GM23338 (cell line): ENCODE measurements around the gene PHTF1. TPM values are rescaled to one million over a fixed set of nuclear protein-coding genes. Genes with fewer than 3 reads are reported as not detected.

Source experiments
- ATAC-seq: fragments of 200-7000 bp; cut with Tn5 transposase; 3 replicates; pipeline ENCODE4 v1.9.1; 2020
- DNase-seq: peaks from one replicate; pipeline ENCODE4 v3.0.0-alpha.2; 2015; ENCODE audit warnings: low spot score
- H2AFZ ChIP-seq: fragments of 200-600 bp; sonication (generic); 2 replicates; pipeline ENCODE4 v1.8.0; 2016; ENCODE audit warnings: antibody characterized with exemption, mild to moderate bottlenecking, moderate library complexity
- H3F3A ChIP-seq: fragments of 200-600 bp; sonication (generic); replicated peaks from 2 replicates; pipeline ENCODE4 v1.8.0; 2017; ENCODE audit warnings: antibody characterized with exemption, mixed run types, low read depth
- H3K27ac ChIP-seq: fragments of 200-600 bp; sonication (generic); 2 replicates; pipeline ENCODE4 v1.6.1; 2016; ENCODE audit warnings: low read depth
- H3K27me3 ChIP-seq: fragments of 200-600 bp; sonication (generic); 2 replicates; pipeline ENCODE4 v1.8.0; 2016; ENCODE audit warnings: mild to moderate bottlenecking, mixed run types, moderate library complexity; ENCODE audit not compliant: insufficient read depth
- H3K36me3 ChIP-seq: fragments of 200-600 bp; sonication (generic); 2 replicates; pipeline ENCODE4 v1.8.0; 2016; ENCODE audit warnings: mild to moderate bottlenecking; ENCODE audit not compliant: insufficient read depth
- H3K4me1 ChIP-seq: fragments of 200-600 bp; sonication (generic); 2 replicates; pipeline ENCODE4 v1.8.0; 2016; ENCODE audit warnings: mild to moderate bottlenecking, moderate library complexity; ENCODE audit not compliant: insufficient read depth
- H3K4me2 ChIP-seq: fragments of 200-600 bp; sonication (generic); 2 replicates; pipeline ENCODE4 v1.7.1; 2017; ENCODE audit warnings: mixed run types
- H3K4me3 ChIP-seq: fragments of 200-600 bp; sonication (generic); 2 replicates; pipeline ENCODE4 v1.6.1; 2016; ENCODE audit warnings: mixed run types
- H3K79me2 ChIP-seq: fragments of 200-600 bp; sonication (generic); replicated peaks from 2 replicates; pipeline ENCODE4 v1.8.0; 2017; ENCODE audit warnings: mild to moderate bottlenecking; ENCODE audit not compliant: insufficient read depth
- H3K9me2 ChIP-seq: fragments of 200-600 bp; sonication (generic); 2 replicates; pipeline ENCODE4 v1.8.0; 2017; ENCODE audit not compliant: insufficient read depth
- H4K20me1 ChIP-seq: fragments of 200-600 bp; sonication (generic); replicated peaks from 2 replicates; pipeline ENCODE4 v1.8.0; 2017; ENCODE audit warnings: mild to moderate bottlenecking; ENCODE audit not compliant: insufficient read depth
- H3K27ac Mint-ChIP-seq: 2 replicates; pipeline ENCODE4 v1.8.0; 2020; ENCODE audit warnings: inconsistent platforms, mild to moderate bottlenecking, moderate library complexity, mixed read lengths
- H3K27me3 Mint-ChIP-seq: 3 replicates; pipeline ENCODE4 v1.8.0; 2022; ENCODE audit warnings: low read depth, mild to moderate bottlenecking, moderate library complexity, mixed read lengths, inconsistent platforms; ENCODE audit not compliant: insufficient read depth, poor library complexity
- H3K36me3 Mint-ChIP-seq: 3 replicates; pipeline ENCODE4 v1.8.0; 2021; ENCODE audit warnings: low read depth, mild to moderate bottlenecking, inconsistent platforms, moderate library complexity, mixed read lengths
- H3K4me1 Mint-ChIP-seq: 3 replicates; pipeline ENCODE4 v1.8.0; 2020; ENCODE audit warnings: mild to moderate bottlenecking, inconsistent platforms, mixed read lengths
- H3K4me3 Mint-ChIP-seq: 3 replicates; pipeline ENCODE4 v1.8.0; 2021; ENCODE audit warnings: moderate library complexity, mild to moderate bottlenecking, inconsistent platforms, mixed read lengths
- H3K9me3 Mint-ChIP-seq: 3 replicates; pipeline ENCODE4 v1.8.0; 2020; ENCODE audit warnings: moderate library complexity, mild to moderate bottlenecking, inconsistent platforms, mixed read lengths
- CREB1 ChIP-seq: fragments of 250-450 bp; sonication (Bioruptor Pico); IDR thresholded peaks from 2 replicates; pipeline ENCODE4 v1.5.0; 2020; ENCODE audit warnings: low read depth, mild to moderate bottlenecking, moderate library complexity
- EZH2 ChIP-seq: fragments of 200-600 bp; sonication (generic); IDR thresholded peaks from one replicate; pipeline ENCODE4 v1.8.0; 2017; ENCODE audit warnings: antibody characterized with exemption, mild to moderate bottlenecking, low read depth; ENCODE audit not compliant: unreplicated experiment
- EZH2phosphoT487 ChIP-seq: fragments of 200-600 bp; sonication (generic); IDR thresholded peaks from one replicate; pipeline ENCODE4 v1.8.1; 2018; ENCODE audit warnings: antibody characterized with exemption; ENCODE audit not compliant: unreplicated experiment
- JUNB ChIP-seq: IDR thresholded peaks from one replicate; pipeline ENCODE4 v1.6.1; 2016; ENCODE audit warnings: antibody characterized with exemption; ENCODE audit not compliant: unreplicated experiment
- NANOG ChIP-seq: IDR thresholded peaks from 2 replicates; pipeline ENCODE4 v1.6.1; 2016; ENCODE audit warnings: antibody characterized with exemption, borderline replicate concordance
- POLR2AphosphoS5 ChIP-seq: IDR thresholded peaks from 2 replicates; pipeline ENCODE4 v1.6.1; 2016; ENCODE audit warnings: antibody characterized with exemption, low read depth
- ZNF114 ChIP-seq: fragments of 250-450 bp; sonication (Bioruptor Pico); IDR thresholded peaks from 2 replicates; pipeline ENCODE4 v1.5.0; 2020; ENCODE audit warnings: mild to moderate bottlenecking, moderate library complexity
- ZNF331 ChIP-seq: fragments of 250-450 bp; sonication (Bioruptor Pico); IDR thresholded peaks from 2 replicates; pipeline ENCODE4 v1.5.0; 2020; ENCODE audit warnings: low read depth, mild to moderate bottlenecking, moderate library complexity
- polyA plus RNA-seq: library from polyadenylated mRNA; unstranded; fragments of >200 nt; fragmentation: Nextera tagmentation; extraction: Ambion mirVana; gene quantifications from 2 replicates; pipeline ENCODE4 v1.2.1, GENCODE V29; 2016
- total RNA-seq: library from RNA; depleted of rRNA; stranded (reverse); fragments of >200 nt; shearing (Covaris generic); gene quantifications from 2 replicates; pipeline ENCODE4 v1.2.3, GENCODE V29; 2014
- TF ChIP-seq, protein P1 (sequence below), 2 experiments: fragments of 200-600 bp in 1 of 2; sonication (generic) in 1 of 2; conservative IDR thresholded peaks; 2 replicates each; pipeline versions ENCODE4 v1.5.1 to v1.6.1; 2016 to 2017; ENCODE audit warnings: antibody characterized with exemption in 2 of 2, low read depth in 2 of 2, mild to moderate bottlenecking in 2 of 2, moderate library complexity in 1 of 2
- TF ChIP-seq, protein P2 (sequence below): IDR thresholded peaks from one replicate; pipeline ENCODE4 v1.6.1; 2018; ENCODE audit warnings: antibody characterized with exemption; ENCODE audit not compliant: unreplicated experiment
- TF ChIP-seq, protein P3 (sequence below): IDR thresholded peaks from 2 replicates; pipeline ENCODE4 v1.6.1; 2016; ENCODE audit warnings: antibody characterized with exemption

The PHTF1 gene
- total and polyA plus RNA-seq, 2 experiments from 2014 or later: 19.1 to 21.6 TPM

DNA sequence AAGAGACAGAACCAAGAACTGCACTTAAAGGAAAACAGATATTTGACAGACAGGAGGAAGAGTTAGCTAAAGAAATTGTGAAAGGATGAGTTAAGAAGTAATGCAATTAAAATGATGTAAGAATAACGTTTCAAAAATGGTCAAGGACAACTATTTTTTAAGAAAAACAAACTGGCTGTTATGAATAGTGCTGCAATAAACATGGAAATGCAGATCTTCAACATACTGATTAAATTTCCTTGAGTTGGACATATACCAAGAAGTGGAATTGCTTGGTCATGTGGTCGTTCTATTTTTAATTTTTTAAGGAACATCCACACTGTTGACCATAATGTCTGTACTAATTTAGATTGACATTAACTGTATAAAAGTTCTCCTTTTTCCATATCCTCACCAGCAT lies 23.1 kb upstream of the PHTF1 start (continued):
- TF ChIP-seq EZH2: no peak
- no peak for TF ChIP-seq CREB1 (CRISPR knock-in tag)
- TF ChIP-seq, protein P1, sequence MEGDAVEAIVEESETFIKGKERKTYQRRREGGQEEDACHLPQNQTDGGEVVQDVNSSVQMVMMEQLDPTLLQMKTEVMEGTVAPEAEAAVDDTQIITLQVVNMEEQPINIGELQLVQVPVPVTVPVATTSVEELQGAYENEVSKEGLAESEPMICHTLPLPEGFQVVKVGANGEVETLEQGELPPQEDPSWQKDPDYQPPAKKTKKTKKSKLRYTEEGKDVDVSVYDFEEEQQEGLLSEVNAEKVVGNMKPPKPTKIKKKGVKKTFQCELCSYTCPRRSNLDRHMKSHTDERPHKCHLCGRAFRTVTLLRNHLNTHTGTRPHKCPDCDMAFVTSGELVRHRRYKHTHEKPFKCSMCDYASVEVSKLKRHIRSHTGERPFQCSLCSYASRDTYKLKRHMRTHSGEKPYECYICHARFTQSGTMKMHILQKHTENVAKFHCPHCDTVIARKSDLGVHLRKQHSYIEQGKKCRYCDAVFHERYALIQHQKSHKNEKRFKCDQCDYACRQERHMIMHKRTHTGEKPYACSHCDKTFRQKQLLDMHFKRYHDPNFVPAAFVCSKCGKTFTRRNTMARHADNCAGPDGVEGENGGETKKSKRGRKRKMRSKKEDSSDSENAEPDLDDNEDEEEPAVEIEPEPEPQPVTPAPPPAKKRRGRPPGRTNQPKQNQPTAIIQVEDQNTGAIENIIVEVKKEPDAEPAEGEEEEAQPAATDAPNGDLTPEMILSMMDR (conservative IDR thresholded peaks at IDR 0.05; ENCODE audit: low read depth in 2 of 2): no peak
- TF ChIP-seq, protein P2, sequence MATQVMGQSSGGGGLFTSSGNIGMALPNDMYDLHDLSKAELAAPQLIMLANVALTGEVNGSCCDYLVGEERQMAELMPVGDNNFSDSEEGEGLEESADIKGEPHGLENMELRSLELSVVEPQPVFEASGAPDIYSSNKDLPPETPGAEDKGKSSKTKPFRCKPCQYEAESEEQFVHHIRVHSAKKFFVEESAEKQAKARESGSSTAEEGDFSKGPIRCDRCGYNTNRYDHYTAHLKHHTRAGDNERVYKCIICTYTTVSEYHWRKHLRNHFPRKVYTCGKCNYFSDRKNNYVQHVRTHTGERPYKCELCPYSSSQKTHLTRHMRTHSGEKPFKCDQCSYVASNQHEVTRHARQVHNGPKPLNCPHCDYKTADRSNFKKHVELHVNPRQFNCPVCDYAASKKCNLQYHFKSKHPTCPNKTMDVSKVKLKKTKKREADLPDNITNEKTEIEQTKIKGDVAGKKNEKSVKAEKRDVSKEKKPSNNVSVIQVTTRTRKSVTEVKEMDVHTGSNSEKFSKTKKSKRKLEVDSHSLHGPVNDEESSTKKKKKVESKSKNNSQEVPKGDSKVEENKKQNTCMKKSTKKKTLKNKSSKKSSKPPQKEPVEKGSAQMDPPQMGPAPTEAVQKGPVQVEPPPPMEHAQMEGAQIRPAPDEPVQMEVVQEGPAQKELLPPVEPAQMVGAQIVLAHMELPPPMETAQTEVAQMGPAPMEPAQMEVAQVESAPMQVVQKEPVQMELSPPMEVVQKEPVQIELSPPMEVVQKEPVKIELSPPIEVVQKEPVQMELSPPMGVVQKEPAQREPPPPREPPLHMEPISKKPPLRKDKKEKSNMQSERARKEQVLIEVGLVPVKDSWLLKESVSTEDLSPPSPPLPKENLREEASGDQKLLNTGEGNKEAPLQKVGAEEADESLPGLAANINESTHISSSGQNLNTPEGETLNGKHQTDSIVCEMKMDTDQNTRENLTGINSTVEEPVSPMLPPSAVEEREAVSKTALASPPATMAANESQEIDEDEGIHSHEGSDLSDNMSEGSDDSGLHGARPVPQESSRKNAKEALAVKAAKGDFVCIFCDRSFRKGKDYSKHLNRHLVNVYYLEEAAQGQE: no peak
- no peak for TF ChIP-seq ZNF331 (CRISPR knock-in tag)
- TF ChIP-seq JUNB: no peak
- TF ChIP-seq EZH2phosphoT487: no peak
- TF ChIP-seq NANOG: no peak
- no peak for TF ChIP-seq ZNF114 (CRISPR knock-in tag)
- TF ChIP-seq, protein P3, sequence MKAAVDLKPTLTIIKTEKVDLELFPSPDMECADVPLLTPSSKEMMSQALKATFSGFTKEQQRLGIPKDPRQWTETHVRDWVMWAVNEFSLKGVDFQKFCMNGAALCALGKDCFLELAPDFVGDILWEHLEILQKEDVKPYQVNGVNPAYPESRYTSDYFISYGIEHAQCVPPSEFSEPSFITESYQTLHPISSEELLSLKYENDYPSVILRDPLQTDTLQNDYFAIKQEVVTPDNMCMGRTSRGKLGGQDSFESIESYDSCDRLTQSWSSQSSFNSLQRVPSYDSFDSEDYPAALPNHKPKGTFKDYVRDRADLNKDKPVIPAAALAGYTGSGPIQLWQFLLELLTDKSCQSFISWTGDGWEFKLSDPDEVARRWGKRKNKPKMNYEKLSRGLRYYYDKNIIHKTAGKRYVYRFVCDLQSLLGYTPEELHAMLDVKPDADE: no peak

DNA sequence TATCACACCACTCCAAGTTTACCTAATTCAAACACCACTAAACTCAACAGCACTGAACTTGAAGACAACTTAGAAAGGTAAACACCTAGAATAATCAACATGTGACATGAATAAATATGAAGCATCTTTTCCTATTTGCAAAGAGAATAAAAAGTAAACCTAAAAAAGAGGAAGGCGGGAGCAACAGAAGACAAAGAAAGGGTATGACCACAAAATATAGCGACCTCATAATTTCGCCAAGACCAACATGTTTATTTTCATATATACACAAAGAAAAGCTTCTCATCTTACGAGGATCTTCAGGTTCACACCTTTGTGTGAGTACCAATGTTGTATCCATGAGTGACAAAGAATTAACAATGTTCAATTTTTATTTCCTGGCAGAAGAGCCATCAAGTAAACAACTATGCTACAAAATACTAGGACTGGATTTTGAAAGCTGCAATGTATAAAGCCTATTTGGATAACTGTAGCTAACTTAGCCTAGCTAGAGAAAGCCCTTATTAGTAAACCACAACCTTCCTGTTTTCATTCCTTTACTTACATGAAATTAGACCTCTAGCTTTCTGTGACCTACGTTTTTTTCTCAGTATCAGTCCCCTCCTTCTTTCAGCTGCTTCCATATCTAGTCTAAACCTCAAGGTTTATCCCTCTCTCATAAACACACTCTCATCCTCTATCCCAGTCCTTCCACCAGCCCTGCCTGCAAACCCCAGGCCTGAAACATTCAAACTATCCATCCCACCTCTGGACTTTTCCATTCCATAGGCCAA lies 21.3 kb upstream of the PHTF1 start:
- Histone ChIP-seq H3K36me3 (0 out of 2 replicates have a peak, but pooled peaks cover 8% of the 10 kb centered on the region), H3K9me2 (no peaks in the 10 kb centered on the region), H3F3A (no peaks in the 10 kb centered on the region), H3K4me3 (no peak overlapping the region), H4K20me1 (no peaks in the 10 kb centered on the region), H3K79me2 (peaks cover 59% of the 10 kb centered on the region), H2AFZ (no peak overlapping the region), H3K4me2 (no peak overlapping the region), H3K4me1 (peaks cover 18% of the 10 kb centered on the region), H3K27ac (no peak overlapping the region), H3K27me3 (no peaks in the 10 kb centered on the region)
- Mint-ChIP-seq H3K4me1 (peaks cover 7% of the 10 kb centered on the region; the same call in 2 of the 3 replicates), H3K9me3 (no peaks in the 10 kb centered on the region), H3K27me3 (no peaks in the 10 kb centered on the region), H3K27ac (no peak overlapping the region), H3K36me3 (peaks cover 12% of the 10 kb centered on the region), H3K4me3 (no peak overlapping the region)
- no peak for ATAC-seq
- DNase-seq: no peak
- TF ChIP-seq, protein P2: no peak
- TF ChIP-seq JUNB: no peak
- TF ChIP-seq EZH2: no peak
- no peak for TF ChIP-seq POLR2AphosphoS5
- no peak for TF ChIP-seq ZNF331 (CRISPR knock-in tag)
